CD4-positive, alpha-beta T cell (primary cell): Measurements from ENCODE around the gene CDK18. TPM values are rescaled to one million over a fixed set of nuclear protein-coding genes. Genes with fewer than 3 reads are reported as not detected.

Experiments used
- ATAC-seq: fragments of 200-7000 bp; cut with Tn5 transposase; one replicate; pipeline ENCODE4 v1.10.0; 2022; ENCODE audit warnings: mild to moderate bottlenecking; ENCODE audit not compliant: poor library complexity
- CTCF ChIA-PET: fragments of 350-600 bp; sonication (Branson Sonifier 250); formaldehyde crosslinking; loops from one replicate; lab custom pipeline; 2021; ENCODE audit warnings: antibody characterized with exemption, inconsistent platforms; lab: Charles Lee
- POLR2A ChIA-PET: fragments of 350-600 bp; sonication (Branson Sonifier 250); formaldehyde crosslinking; loops from one replicate; lab custom pipeline; 2021; ENCODE audit warnings: antibody characterized with exemption, inconsistent platforms; lab: Charles Lee
- DNase-seq, 14 experiments: peaks; one replicate each; pipeline ENCODE4 v3.0.0-alpha.2; 2013 to 2020; ENCODE audit warnings: mixed read lengths in 2 of 14
- H3K27ac ChIP-seq, 2 donors: one replicate each; pipeline versions ENCODE4 v1.5.1 to v1.7.0; 2013; ENCODE audit warnings: low read length in 2 of 2, low read depth in 1 of 2, mild to moderate bottlenecking in 1 of 2
- H3K27me3 ChIP-seq, 2 experiments: 1 replicate in 1 of 2; 2 replicates in 1 of 2; pipeline versions ENCODE4 v1.6.1 to v1.7.0; 2013; ENCODE audit warnings: low read length in 2 of 2, control low read depth in 1 of 2, mild to moderate bottlenecking in 1 of 2, moderate library complexity in 1 of 2; ENCODE audit not compliant: insufficient read depth in 2 of 2, control insufficient read depth in 1 of 2
- H3K36me3 ChIP-seq: one replicate; pipeline ENCODE4 v1.6.1; 2013; ENCODE audit warnings: low read length, control low read depth; ENCODE audit not compliant: insufficient read depth
- H3K4me1 ChIP-seq: one replicate; pipeline ENCODE4 v1.6.1; 2013; ENCODE audit warnings: low read length, control low read depth; ENCODE audit not compliant: insufficient read depth
- H3K4me3 ChIP-seq: one replicate; pipeline ENCODE4 v1.5.1; 2013; ENCODE audit warnings: mild to moderate bottlenecking, low read length, moderate library complexity
- H3K9me3 ChIP-seq, 2 experiments: 1 replicate in 1 of 2; 2 replicates in 1 of 2; pipeline versions ENCODE4 v1.6.1 to v1.7.0; 2013; ENCODE audit warnings: low read length in 2 of 2, mild to moderate bottlenecking in 2 of 2, control low read depth in 1 of 2, moderate library complexity in 1 of 2; ENCODE audit not compliant: control insufficient read depth in 1 of 2, insufficient read depth in 1 of 2
- H3K27ac Mint-ChIP-seq: one replicate; pipeline ENCODE4 v1.8.0; 2020; ENCODE audit warnings: mixed read lengths
- H3K27me3 Mint-ChIP-seq: one replicate; pipeline ENCODE4 v1.8.0; 2021; ENCODE audit warnings: mixed read lengths
- H3K36me3 Mint-ChIP-seq: one replicate; pipeline ENCODE4 v1.8.0; 2021; ENCODE audit warnings: low read depth, mixed read lengths
- H3K4me1 Mint-ChIP-seq: one replicate; pipeline ENCODE4 v1.8.0; 2021; ENCODE audit warnings: low read depth, mixed read lengths
- H3K4me3 Mint-ChIP-seq: one replicate; pipeline ENCODE4 v1.8.0; 2020; ENCODE audit warnings: mild to moderate bottlenecking, mixed read lengths
- H3K9me3 Mint-ChIP-seq: one replicate; pipeline ENCODE4 v1.8.0; 2020; ENCODE audit warnings: mixed read lengths
- intact Hi-C, 2 experiments: fragments of 100-400 bp; cut with DNase I in 1 of 2; cut with micrococcal nuclease in 1 of 2; formaldehyde crosslinking; loops; one replicate each; pipeline versions ENCODE4 v1.15.1 to v1.9.0; 2023 to 2025; cut with DNase I, micrococcal nuclease
- total RNA-seq, 174 experiments: library from RNA in 2 of 174; stranded (reverse) in 2 of 174; gene quantifications; one replicate each; pipeline ENCODE4 v1.2.3 and lab custom pipeline; 2021 to 2026
- TF ChIP-seq, protein P1 (sequence below): fragments of 200-600 bp; IDR thresholded peaks from one replicate; pipeline ENCODE4 v1.8.0; 2022; ENCODE audit warnings: antibody characterized with exemption, mild to moderate bottlenecking

CDK18 gene
- total RNA-seq, 2 experiments from 2014 or later = 1.6 to 2.7 TPM

DNA sequence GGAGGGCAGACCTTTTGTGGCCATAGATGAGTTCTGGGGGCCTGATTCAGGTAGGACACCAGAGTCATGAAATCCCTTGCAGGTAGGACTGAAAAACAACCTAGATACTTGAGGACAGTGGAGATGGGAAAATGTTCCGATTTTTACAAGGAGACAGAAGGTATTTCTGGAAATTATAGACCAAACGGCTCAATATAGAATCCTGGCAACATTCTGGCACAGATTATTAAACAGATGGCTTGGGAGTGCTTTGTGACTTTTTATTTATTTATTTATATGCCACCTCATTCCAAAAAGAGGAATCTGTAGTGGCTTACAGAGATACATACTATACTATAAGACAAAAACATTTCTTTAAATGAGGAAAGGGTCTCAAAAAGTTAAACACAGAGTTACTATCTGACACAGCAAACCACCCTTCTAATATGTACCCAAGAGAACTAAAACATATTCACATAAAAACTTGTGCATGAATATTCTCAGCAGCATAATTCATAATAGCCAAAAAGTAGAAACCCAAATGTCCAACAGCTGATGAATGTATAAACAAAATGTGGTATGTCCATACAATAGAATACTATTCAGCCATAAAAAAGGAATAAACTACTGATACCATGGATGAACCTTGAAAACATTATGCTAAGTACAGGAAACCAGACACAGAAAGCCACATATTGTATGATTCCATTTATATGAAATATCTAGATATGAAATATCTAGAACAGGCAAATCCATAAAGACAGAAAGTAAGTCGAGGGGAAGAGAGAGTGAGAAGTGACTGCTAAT, 49.8 kb downstream of the CDK18 start:
- ATAC-seq = no peak

GRCh38 chr1:205561501-205562203, 57.2 kb downstream of the CDK18 start:
- Histone ChIP-seq H3K36me3 (no peaks in the 10 kb centered on the region), H3K9me3 (peaks cover 4 to 10% of the 10 kb centered on the region in 2 experiments), H3K4me1 (no peaks in the 10 kb centered on the region), H3K27ac (no peak overlapping the region), H3K4me3 (no peak overlapping the region), H3K27me3 (peaks cover 10 to 34% of the 10 kb centered on the region in 2 experiments)
- CTCF ChIA-PET = no interaction called here
- H3K4me1 Mint-ChIP-seq = no peaks in the 10 kb centered on the region
- H3K4me3 Mint-ChIP-seq = no peak overlapping the region
- H3K27ac Mint-ChIP-seq = no peak overlapping the region
- ATAC-seq (no peak), DNase-seq (no peak)
- H3K9me3 Mint-ChIP-seq = peaks cover 10% of the 10 kb centered on the region
- intact Hi-C loops = no loop called here
- POLR2A ChIA-PET = interaction anchor here (0.7 kb wide), 1 partner anchor 8 kb away, joined by 5 read pairs; no protein-coding TSS in a partner anchor
- H3K27me3 Mint-ChIP-seq = peaks cover 83% of the 10 kb centered on the region
- H3K36me3 Mint-ChIP-seq = no peaks in the 10 kb centered on the region
- TF ChIP-seq, protein P1, sequence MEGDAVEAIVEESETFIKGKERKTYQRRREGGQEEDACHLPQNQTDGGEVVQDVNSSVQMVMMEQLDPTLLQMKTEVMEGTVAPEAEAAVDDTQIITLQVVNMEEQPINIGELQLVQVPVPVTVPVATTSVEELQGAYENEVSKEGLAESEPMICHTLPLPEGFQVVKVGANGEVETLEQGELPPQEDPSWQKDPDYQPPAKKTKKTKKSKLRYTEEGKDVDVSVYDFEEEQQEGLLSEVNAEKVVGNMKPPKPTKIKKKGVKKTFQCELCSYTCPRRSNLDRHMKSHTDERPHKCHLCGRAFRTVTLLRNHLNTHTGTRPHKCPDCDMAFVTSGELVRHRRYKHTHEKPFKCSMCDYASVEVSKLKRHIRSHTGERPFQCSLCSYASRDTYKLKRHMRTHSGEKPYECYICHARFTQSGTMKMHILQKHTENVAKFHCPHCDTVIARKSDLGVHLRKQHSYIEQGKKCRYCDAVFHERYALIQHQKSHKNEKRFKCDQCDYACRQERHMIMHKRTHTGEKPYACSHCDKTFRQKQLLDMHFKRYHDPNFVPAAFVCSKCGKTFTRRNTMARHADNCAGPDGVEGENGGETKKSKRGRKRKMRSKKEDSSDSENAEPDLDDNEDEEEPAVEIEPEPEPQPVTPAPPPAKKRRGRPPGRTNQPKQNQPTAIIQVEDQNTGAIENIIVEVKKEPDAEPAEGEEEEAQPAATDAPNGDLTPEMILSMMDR = no peak

More for the DNA sequence above, 49.8 kb downstream of the CDK18 start:
- CTCF ChIA-PET = no interaction called here
- Mint-ChIP-seq H3K4me1 (no peaks in the 10 kb centered on the region), H3K27me3 (peaks cover 83% of the 10 kb centered on the region), H3K9me3 (peaks cover 9% of the 10 kb centered on the region), H3K27ac (no peak overlapping the region), H3K36me3 (no peaks in the 10 kb centered on the region), H3K4me3 (no peak overlapping the region)
- TF ChIP-seq, protein P1 = no peak
- H3K4me3 ChIP-seq = no peak overlapping the region
- H3K9me3 ChIP-seq = peaks cover 0 to 15% of the 10 kb centered on the region in 2 experiments
- no peak for DNase-seq
- H3K27ac ChIP-seq = no peak overlapping the region
- no peaks in the 10 kb centered on the region for H3K36me3 ChIP-seq
- no peaks in the 10 kb centered on the region for H3K4me1 ChIP-seq
- POLR2A ChIA-PET = no interaction called here
- intact Hi-C loops = no loop called here
- H3K27me3 ChIP-seq = peaks cover 25 to 36% of the 10 kb centered on the region in 2 experiments

DNA sequence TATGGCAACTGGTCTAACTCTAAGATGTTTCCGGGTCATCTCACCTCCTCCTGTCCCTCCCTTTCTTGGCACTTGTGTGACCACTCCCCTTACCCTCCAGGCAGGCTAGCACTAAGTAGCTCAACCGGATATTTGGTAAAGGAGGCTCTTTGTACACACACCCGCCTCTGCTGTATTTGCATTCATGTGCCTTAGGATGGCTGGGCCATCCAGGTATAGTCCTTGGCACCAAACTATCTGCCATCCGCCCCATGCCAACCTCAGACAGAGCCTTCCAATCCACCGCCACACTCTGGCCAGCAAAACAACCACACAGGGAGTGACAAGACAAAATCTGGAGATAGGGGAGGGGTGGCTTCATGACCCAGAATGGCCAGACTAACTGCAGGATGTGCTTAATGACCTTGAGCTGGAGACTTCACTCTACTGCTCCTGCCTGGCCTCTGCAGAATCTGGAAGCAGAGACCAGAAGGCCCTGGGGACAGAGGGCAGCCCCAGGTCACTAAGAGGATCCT, 59.5 kb downstream of the CDK18 start:
- no peak overlapping the region for H3K27ac ChIP-seq
- peaks cover 4 to 10% of the 10 kb centered on the region in 2 experiments for H3K9me3 ChIP-seq
- H3K36me3 ChIP-seq = no peaks in the 10 kb centered on the region
- CTCF ChIA-PET = no interaction called here
- H3K4me3 Mint-ChIP-seq = no peak overlapping the region
- DNase-seq (peak in 1 of 14 experiments; percentile 11), ATAC-seq (no peak)
- intact Hi-C loops = no loop called here
- H3K27me3 ChIP-seq = peaks cover 27 to 41% of the 10 kb centered on the region in 2 experiments
- H3K4me1 Mint-ChIP-seq = no peaks in the 10 kb centered on the region
- no peaks in the 10 kb centered on the region for H3K36me3 Mint-ChIP-seq
- peaks cover 9% of the 10 kb centered on the region for H3K9me3 Mint-ChIP-seq
- no peak overlapping the region for H3K27ac Mint-ChIP-seq
- no peak overlapping the region for H3K4me3 ChIP-seq
- peaks cover 83% of the 10 kb centered on the region for H3K27me3 Mint-ChIP-seq
- POLR2A ChIA-PET = interaction anchor here (0.7 kb wide), 1 partner anchor 28 kb away, joined by 3 read pairs; no protein-coding TSS in a partner anchor
- H3K4me1 ChIP-seq = peaks cover 6% of the 10 kb centered on the region
- TF ChIP-seq, protein P1 = no peak
